Bronchial smooth muscle cell (primary cell): Measurements from ENCODE around the gene NOA1. TPM values are rescaled to one million over a fixed set of nuclear protein-coding genes. Genes with fewer than 3 reads are reported as not detected.

ENCODE experiments used
- total RNA-seq: library from RNA; depleted of rRNA; stranded (reverse); fragments of >200 nt; gene quantifications from 2 replicates; pipeline ENCODE4 v1.2.1, GENCODE V29; 2014

The NOA1 gene
- total RNA-seq, result 12.2 and 15.8 TPM in 2 replicates

GRCh38 chr4:56977321-56978012 is at the start of gene NOA1:
Gene NOA1, minus strand, starts transcription at chr4:56977606. Its CDS starts 21 bp downstream, at chr4:56977585.

GRCh38 chr4:56978750-56979303 is 1.4 kb upstream of the NOA1 start, which contains the start of gene POLR2B:
Gene POLR2B, plus strand, starts transcription at chr4:56978896. Its CDS starts 90 bp downstream, at chr4:56978986.

Other genes with a start within 250 kb of the NOA1 start
- not detected in 2 replicates for gene SPINK2, start 155.9 kb downstream of the NOA1 start, total RNA-seq
- gene REST, start 69.7 kb downstream of the NOA1 start, total RNA-seq, result 11.3 and 20.0 TPM in 2 replicates
- gene POLR2B, start 1.3 kb upstream of the NOA1 start, total RNA-seq, result 98.0 and 107 TPM in 2 replicates
- gene IGFBP7, start 132.8 kb upstream of the NOA1 start, total RNA-seq, result 112 and 163 TPM in 2 replicates